ENCODE measurements around the gene KMT2A. TPM values are rescaled to one million over a fixed set of nuclear protein-coding genes. Genes with fewer than 3 reads are reported as not detected.
A peak's percentile ranks its signal among the peaks of the same experiment; 100 is the strongest.

The KMT2A gene
- total and polyA plus RNA-seq, 10 of the 15 experiments (the other 5 are each of a cell fraction or from before 2014, with no cell fraction given): 6.1 to 56.9 (median 25.4) TPM

GRCh38 chr11:118572061-118572980 lies 136.0 kb downstream of the KMT2A start, which contains the start of gene ARCN1 (continued):
- peak; percentile 69; the same call in 1 of the 2 replicates for TF ChIP-seq GATAD2B (conservative IDR thresholded peaks at IDR 0.05; ENCODE audit: low read depth)
- peak; percentile 87 for TF ChIP-seq NR2C1 (IDR thresholded peaks at IDR 0.05)
- TF ChIP-seq TAF1 (IDR thresholded peaks at IDR 0.05; ENCODE audit: borderline replicate concordance, low read depth, low read length): peak; percentile 73; the same call in 1 of the 2 replicates
- TF ChIP-seq TARDBP (IDR thresholded peaks at IDR 0.05; ENCODE audit: borderline replicate concordance): no peak
- no peak for TF ChIP-seq CEBPB (IDR thresholded peaks at IDR 0.05; ENCODE audit: borderline replicate concordance in 1 of 2, low read depth in 2 of 2, low read length in 2 of 2)
- 0 out of 2 replicates have a peak, but pooled peaks have one; percentile 49 for TF ChIP-seq LARP7 (IDR thresholded peaks at IDR 0.05)
- TF ChIP-seq NBN (IDR thresholded peaks at IDR 0.05): 0 out of 2 replicates have a peak, but pooled peaks have one; percentile 63
- peak; percentile 54; the same call in 1 of the 2 replicates for TF ChIP-seq PML (IDR thresholded peaks at IDR 0.05; ENCODE audit: low read length)
- TF ChIP-seq SIX5 (IDR thresholded peaks at IDR 0.05; ENCODE audit: low read depth, low read length, severe bottlenecking): no peak
- TF ChIP-seq PAX5 (IDR thresholded peaks at IDR 0.05; ENCODE audit: borderline replicate concordance, low read depth, low read length): no peak
- no peak for TF ChIP-seq MYC (IDR thresholded peaks at IDR 0.05; ENCODE audit: insufficient read depth, insufficient read length, insufficient replicate concordance, low read length, severe bottlenecking)
- TF ChIP-seq ATF7 (IDR thresholded peaks at IDR 0.05; ENCODE audit: low read depth): 0 out of 2 replicates have a peak, but pooled peaks have one; percentile 13
- TF ChIP-seq TBL1XR1 (IDR thresholded peaks at IDR 0.05; ENCODE audit: low read depth, low read length): no peak
- TF ChIP-seq RCOR1 (conservative IDR thresholded peaks at IDR 0.05; ENCODE audit: low read depth, low read length): no peak
- no peak for TF ChIP-seq FOS (IDR thresholded peaks at IDR 0.05; ENCODE audit: borderline replicate concordance, extremely low read depth, insufficient read length)
- peak; percentile 31; the same call in 1 of the 2 replicates for TF ChIP-seq ZNF384 (IDR thresholded peaks at IDR 0.05; ENCODE audit: borderline replicate concordance, low read depth, low read length)
- TF ChIP-seq RAD51 (IDR thresholded peaks at IDR 0.05): no peak
- TF ChIP-seq KAT2A (conservative IDR thresholded peaks at IDR 0.05; ENCODE audit: control insufficient read depth, low read depth, low read length): no peak
- no peak for TF ChIP-seq RAD21 (IDR thresholded peaks at IDR 0.05; ENCODE audit: insufficient read depth, low read depth, low read length)
- no peak for TF ChIP-seq JUNB (IDR thresholded peaks at IDR 0.05)
- TF ChIP-seq JUND (IDR thresholded peaks at IDR 0.05; ENCODE audit: low read depth, low read length): no peak
- no peak for TF ChIP-seq RFX5 (IDR thresholded peaks at IDR 0.05; ENCODE audit: low read depth, low read length)
- TF ChIP-seq RB1 (IDR thresholded peaks at IDR 0.05; ENCODE audit: borderline replicate concordance): 0 out of 2 replicates have a peak, but pooled peaks have one; percentile 43
- TF ChIP-seq CHD2 (IDR thresholded peaks at IDR 0.05; ENCODE audit: borderline replicate concordance, low read depth, low read length): peak; percentile 44; the same call in 1 of the 2 replicates
- peak; percentile 77 for TF ChIP-seq NKRF (conservative IDR thresholded peaks at IDR 0.05)
- TF ChIP-seq TCF12 (IDR thresholded peaks at IDR 0.05; ENCODE audit: low read depth, low read length): no peak
- TF ChIP-seq MXI1 (IDR thresholded peaks at IDR 0.05; ENCODE audit: low read depth, low read length): no peak
- peak; percentile 60; the same call in 1 of the 2 replicates for TF ChIP-seq MTA2 (IDR thresholded peaks at IDR 0.05; ENCODE audit: low read depth)
- TF ChIP-seq SRF (IDR thresholded peaks at IDR 0.05; ENCODE audit: low read depth in 2 of 2, low read length in 2 of 2): 0 out of 4 replicates have a peak, but pooled peaks of 1 of the 2 experiments have one; percentile 10
